HG03095 (cell line): ENCODE data around the gene ETFB.

Source experiments
- ATAC-seq: cut with Tn5 transposase; IDR thresholded peaks from one replicate; pipeline ENCODE4 v1.9.1; 2021; ENCODE audit warnings: moderate library complexity; ENCODE audit not compliant: unreplicated experiment

ETFB gene

GRCh38 chr19:51297406-51297805 lies 68.8 kb downstream of the ETFB start:
- ATAC-seq = no peak

- no peak for ATAC-seq
Measured at GRCh38 chr19:51296336-51297093, 69.7 kb downstream of the ETFB start.

DNA sequence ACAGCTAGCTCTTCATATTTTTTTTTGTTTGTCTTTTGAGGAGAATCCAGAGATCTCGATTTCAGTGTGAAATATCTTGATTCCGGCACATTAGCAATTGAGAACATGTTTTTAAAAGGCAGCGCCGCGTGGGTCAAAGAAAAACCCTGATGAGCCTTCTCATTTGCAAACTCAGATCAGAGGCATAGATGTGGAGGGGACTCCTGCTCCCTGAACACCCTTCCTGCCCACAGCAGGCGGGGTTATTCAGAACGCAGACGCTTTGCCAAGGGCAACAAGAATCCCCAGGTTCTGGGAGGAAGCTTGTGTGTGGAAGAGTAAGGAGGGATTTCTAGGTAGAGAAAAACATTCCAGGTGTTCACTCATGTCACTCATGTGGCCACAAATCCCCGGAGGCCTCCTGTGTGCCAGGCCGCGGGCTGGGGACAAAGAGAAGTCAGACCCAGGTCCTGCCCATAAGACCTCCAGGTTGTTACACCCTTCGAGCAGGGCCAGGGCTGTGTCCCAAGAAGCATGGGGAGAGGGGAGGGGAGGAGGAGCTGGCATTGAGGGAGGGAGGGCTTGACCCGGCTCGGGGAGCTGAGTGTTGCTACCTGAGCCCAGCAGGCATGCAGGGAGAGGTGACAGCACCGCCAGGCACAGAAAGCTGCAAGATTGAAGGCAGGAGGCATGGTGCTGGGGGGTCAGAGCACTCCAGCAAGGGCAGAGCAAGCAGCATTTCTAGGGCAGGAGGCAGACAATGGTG lies 70.6 kb downstream of the ETFB start:
- no peak for ATAC-seq
